SJCRH30 (cell line): ENCODE results near the gene KRTAP5-8. TPM values are rescaled to one million over a fixed set of nuclear protein-coding genes. Genes with fewer than 3 reads are reported as not detected.
"Not testable (repeated sequence)": the region's sequence is repeated elsewhere in the genome, so short reads cannot be mapped to it uniquely, and the experiment has no call there.

Source experiments
- DNase-seq, 2 experiments: peaks; one replicate each; pipeline ENCODE4 v3.0.0-alpha.2; 2015 to 2020
- H3K27ac ChIP-seq: fragments of 250-450 bp; sonication (Bioruptor Pico); 2 replicates; pipeline ENCODE4 v1.5.1; 2020; ENCODE audit warnings: mild to moderate bottlenecking, moderate library complexity
- H3K27me3 ChIP-seq: fragments of 250-450 bp; sonication (Bioruptor Pico); 2 replicates; pipeline ENCODE4 v1.5.1; 2020; ENCODE audit warnings: mild to moderate bottlenecking, moderate library complexity
- H3K36me3 ChIP-seq: fragments of 250-450 bp; sonication (Bioruptor Pico); 2 replicates; pipeline ENCODE4 v1.5.1; 2020; ENCODE audit warnings: mild to moderate bottlenecking, moderate library complexity
- H3K4me1 ChIP-seq: fragments of 250-450 bp; sonication (Bioruptor Pico); 2 replicates; pipeline ENCODE4 v1.5.1; 2020; ENCODE audit warnings: mild to moderate bottlenecking, moderate library complexity
- H3K4me3 ChIP-seq: fragments of 250-450 bp; sonication (Bioruptor Pico); 2 replicates; pipeline ENCODE4 v1.5.1; 2020; ENCODE audit warnings: mild to moderate bottlenecking, moderate library complexity
- H3K9me3 ChIP-seq: fragments of 250-450 bp; sonication (Bioruptor Pico); replicated peaks from 2 replicates; pipeline ENCODE4 v1.5.1; 2020; ENCODE audit warnings: mild to moderate bottlenecking, moderate library complexity
- total RNA-seq: library from RNA; depleted of rRNA; stranded (reverse); fragments of >200 nt; shearing (Covaris generic); gene quantifications from 2 replicates; pipeline ENCODE4 v1.2.3, GENCODE V29; 2014

KRTAP5-8 gene
- total RNA-seq, 1 experiment from 2014 or later, result not detected

DNA sequence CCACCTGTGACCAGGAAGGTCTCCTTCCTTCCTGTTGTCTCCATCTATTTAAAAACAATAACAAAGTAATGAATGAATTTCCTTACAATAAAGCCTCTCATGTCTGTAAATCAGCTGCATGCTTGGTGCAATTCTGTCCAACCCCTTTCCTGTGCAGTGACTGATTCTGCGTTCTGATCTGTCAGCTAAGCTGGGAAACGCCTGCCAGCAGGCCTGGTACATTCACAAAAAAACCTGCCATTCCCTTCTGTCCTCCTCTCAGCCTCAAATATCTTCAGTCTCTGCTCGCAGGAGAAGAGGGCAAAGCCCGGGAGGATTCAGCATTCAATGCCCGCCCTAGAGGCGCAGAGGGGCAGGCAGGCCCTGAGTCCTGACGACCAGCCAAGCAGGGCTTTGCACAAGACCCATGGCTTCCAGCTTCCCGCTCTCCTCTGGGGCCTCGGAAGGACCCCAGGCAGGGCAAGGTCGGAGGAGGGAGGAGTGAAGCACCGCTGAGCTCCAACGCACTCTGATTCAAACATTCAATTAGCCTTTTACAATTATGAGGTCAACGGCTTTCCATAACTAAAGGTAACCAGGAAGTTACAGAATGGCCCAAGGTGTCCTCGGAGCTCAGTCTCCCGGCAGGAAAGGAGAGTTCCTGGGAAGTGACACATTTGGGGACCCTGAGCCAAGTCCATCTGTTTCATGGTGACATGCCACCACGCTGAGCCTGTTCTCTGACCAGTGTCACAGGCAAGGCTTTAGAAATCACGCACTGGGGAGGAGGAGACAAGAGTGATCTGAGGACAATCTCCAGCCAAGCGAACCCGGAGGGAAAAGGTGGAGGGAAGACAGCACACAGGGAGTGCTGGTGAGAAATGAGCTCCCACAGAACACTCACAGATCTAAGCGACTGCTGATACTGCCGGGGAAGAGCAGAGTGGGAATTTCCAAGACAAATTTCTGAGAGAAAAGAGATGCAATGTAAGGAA, 29.1 kb downstream of the KRTAP5-8 start:
- not testable (repeated sequence) for H3K36me3 ChIP-seq, H3K4me1 ChIP-seq, H3K27ac ChIP-seq, H3K4me3 ChIP-seq, DNase-seq, H3K27me3 ChIP-seq, H3K9me3 ChIP-seq

- not testable (repeated sequence) for H3K4me1 ChIP-seq, H3K9me3 ChIP-seq, H3K27me3 ChIP-seq, H3K4me3 ChIP-seq, DNase-seq, H3K36me3 ChIP-seq, H3K27ac ChIP-seq
Measured at GRCh38 chr11:71567633-71568032, 29.8 kb downstream of the KRTAP5-8 start.

DNA sequence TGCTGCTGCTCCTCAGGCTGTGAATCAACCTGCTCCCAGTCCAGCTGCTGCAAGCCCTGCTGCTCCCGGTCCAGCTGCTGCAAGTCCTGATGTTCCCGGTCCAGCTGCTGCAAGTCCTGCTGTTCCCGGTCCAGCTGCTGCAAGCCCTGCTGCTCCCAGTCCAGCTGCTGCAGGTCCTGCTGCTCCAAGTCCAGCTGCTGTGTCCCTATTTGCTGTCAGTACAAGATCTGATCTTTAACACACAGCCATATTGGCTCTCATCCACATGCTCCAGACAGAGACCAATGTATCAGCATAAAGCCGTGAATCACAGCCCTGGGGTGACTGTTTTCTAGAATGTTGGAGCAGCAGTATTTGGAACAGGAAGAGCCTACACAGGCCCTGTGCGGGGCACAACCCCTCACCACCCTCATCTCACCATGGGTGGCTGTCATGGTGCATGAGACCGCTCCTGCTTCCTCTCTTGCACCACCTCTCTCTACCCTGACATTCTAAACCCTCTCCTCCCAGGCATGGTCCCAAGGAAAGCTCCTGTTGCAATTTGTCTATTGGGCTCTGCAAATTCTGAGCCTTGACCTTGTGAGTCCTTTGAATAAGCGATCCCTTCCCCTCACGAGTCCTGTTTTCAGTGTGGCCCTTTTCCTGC, 31.0 kb downstream of the KRTAP5-8 start:
- H3K4me1 ChIP-seq, result no peaks in the 10 kb centered on the region
- no peak for DNase-seq
- H3K36me3 ChIP-seq, result no peaks in the 10 kb centered on the region
- no peaks in the 10 kb centered on the region for H3K9me3 ChIP-seq
- H3K4me3 ChIP-seq, result no peak overlapping the region
- H3K27ac ChIP-seq, result no peak overlapping the region
- H3K27me3 ChIP-seq, result peaks cover 4% of the 10 kb centered on the region; the same call in 1 of the 2 replicates

DNA sequence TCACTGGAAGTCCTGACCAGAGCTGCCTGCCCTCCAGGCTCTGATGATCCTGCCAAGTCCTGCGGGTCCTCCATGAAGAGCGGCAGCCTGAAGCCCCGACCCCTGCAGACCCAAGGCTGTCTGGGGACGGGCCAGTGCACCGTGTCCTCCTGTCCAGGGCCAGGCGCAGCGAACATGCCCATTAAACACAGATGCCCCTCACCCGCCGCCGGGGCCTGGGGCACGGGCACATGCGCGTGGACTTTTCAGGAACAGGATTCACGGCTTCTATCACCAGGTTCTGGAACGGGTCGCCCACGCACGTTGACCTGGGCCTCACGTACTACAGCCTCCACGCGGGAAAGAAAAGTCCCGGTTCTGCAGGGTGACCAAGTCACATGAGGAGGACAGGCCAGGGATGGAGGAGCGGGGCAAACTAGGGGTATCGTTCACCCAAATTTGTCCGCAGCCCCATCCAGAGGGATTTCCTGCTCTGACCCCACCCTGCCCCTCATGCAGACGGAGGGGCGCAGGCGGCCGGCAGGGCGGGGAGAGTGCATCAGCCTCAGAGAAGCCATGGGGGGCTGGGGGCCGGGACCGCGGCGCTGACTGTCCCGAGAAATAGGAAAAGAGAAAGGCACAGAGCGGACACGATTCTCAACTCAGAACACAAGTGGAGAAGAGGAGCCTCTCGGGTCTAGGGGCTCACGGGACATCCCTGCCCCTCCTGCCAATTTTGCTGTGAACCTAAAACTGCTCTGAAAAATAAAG, 33.5 kb downstream of the KRTAP5-8 start:
- not testable (repeated sequence) for H3K27me3 ChIP-seq, DNase-seq

GRCh38 chr11:71572811-71573210, 35.0 kb downstream of the KRTAP5-8 start:
- Histone ChIP-seq H3K4me3 (no peak overlapping the region), H3K36me3 (no peaks in the 10 kb centered on the region), H3K9me3 (no peaks in the 10 kb centered on the region), H3K27me3 (peaks cover 4% of the 10 kb centered on the region; the same call in 1 of the 2 replicates), H3K4me1 (no peaks in the 10 kb centered on the region), H3K27ac (no peak overlapping the region)
- DNase-seq, result no peak

More for the DNA sequence above, 33.5 kb downstream of the KRTAP5-8 start:
- not testable (repeated sequence) for H3K4me3 ChIP-seq, H3K36me3 ChIP-seq, H3K4me1 ChIP-seq, H3K27ac ChIP-seq, H3K9me3 ChIP-seq

DNA sequence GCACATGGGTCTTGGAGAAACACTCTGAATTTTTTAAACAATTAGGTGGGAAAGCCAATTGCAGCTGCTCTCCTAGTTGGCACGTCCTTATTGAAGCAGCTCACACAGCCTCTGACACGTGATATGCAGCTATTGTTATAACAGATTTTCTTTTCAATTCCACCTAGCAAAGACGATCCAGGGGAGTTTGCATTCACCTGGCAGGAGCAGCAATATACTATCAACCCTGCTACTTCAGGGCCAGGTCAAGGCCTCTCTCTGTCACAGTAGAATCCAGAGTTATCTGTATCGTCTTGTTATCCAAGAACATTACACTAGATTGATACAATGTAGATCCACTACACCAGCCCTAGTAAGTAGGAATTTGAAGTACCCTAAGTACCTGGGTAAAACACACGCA, 36.6 kb downstream of the KRTAP5-8 start:
- no peak overlapping the region for H3K4me3 ChIP-seq
- H3K9me3 ChIP-seq, result no peaks in the 10 kb centered on the region
- H3K4me1 ChIP-seq, result no peaks in the 10 kb centered on the region
- H3K27ac ChIP-seq, result no peak overlapping the region
- H3K27me3 ChIP-seq, result peaks cover 4% of the 10 kb centered on the region; the same call in 1 of the 2 replicates
- DNase-seq, result no peak
- no peaks in the 10 kb centered on the region for H3K36me3 ChIP-seq

GRCh38 chr11:71575723-71576424, 38.0 kb downstream of the KRTAP5-8 start:
- no peak overlapping the region for H3K4me3 ChIP-seq
- no peaks in the 10 kb centered on the region for H3K36me3 ChIP-seq
- peaks cover 4% of the 10 kb centered on the region; the same call in 1 of the 2 replicates for H3K27me3 ChIP-seq
- no peaks in the 10 kb centered on the region for H3K9me3 ChIP-seq
- no peak overlapping the region for H3K27ac ChIP-seq
- DNase-seq, result no peak
- no peaks in the 10 kb centered on the region for H3K4me1 ChIP-seq

- not testable (repeated sequence) for DNase-seq, H3K27ac ChIP-seq, H3K9me3 ChIP-seq, H3K27me3 ChIP-seq, H3K4me3 ChIP-seq, H3K36me3 ChIP-seq, H3K4me1 ChIP-seq
Measured at GRCh38 chr11:71576688-71577465, 39.1 kb downstream of the KRTAP5-8 start.

DNA sequence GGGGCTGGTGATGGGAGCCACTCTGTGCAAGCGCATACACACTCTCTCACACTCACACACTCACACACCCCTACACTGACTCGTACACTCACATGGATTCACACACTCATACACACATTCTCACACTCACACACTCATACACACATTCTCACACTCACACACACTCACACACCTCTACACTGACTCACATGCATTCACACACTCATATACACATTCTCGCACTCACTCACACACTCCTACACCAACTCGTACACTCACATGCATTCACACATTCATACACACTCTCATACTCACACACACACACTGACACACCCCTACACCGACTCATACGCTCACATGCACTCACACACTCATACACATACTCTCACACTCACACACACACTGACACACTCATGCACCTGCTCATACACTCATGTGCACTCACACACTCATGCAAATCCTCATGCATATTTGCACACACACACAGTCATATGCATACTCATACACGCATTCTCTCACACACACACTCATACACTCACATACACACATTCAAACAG, 39.7 kb downstream of the KRTAP5-8 start:
- no peaks in the 10 kb centered on the region for H3K9me3 ChIP-seq
- no peaks in the 10 kb centered on the region for H3K4me1 ChIP-seq
- DNase-seq, result no peak
- H3K4me3 ChIP-seq, result no peak overlapping the region
- H3K36me3 ChIP-seq, result no peaks in the 10 kb centered on the region
- H3K27ac ChIP-seq, result no peak overlapping the region
- H3K27me3 ChIP-seq, result peaks cover 4% of the 10 kb centered on the region; the same call in 1 of the 2 replicates

- not testable (repeated sequence) for DNase-seq, H3K9me3 ChIP-seq, H3K27me3 ChIP-seq
Measured at GRCh38 chr11:71579513-71579912, 41.7 kb downstream of the KRTAP5-8 start.

GRCh38 chr11:71580057-71581003, 42.5 kb downstream of the KRTAP5-8 start:
- Histone ChIP-seq H3K27ac (no peak overlapping the region), H3K4me1 (no peaks in the 10 kb centered on the region), H3K9me3 (no peaks in the 10 kb centered on the region), H3K27me3 (no peaks in the 10 kb centered on the region), H3K4me3 (no peak overlapping the region), H3K36me3 (no peaks in the 10 kb centered on the region)
- DNase-seq, result peak; percentile 75 to 81

More at GRCh38 chr11:71579513-71579912, 41.7 kb downstream of the KRTAP5-8 start:
- H3K27ac ChIP-seq, H3K4me3 ChIP-seq, H3K36me3 ChIP-seq, H3K4me1 ChIP-seq: not testable (repeated sequence)

DNA sequence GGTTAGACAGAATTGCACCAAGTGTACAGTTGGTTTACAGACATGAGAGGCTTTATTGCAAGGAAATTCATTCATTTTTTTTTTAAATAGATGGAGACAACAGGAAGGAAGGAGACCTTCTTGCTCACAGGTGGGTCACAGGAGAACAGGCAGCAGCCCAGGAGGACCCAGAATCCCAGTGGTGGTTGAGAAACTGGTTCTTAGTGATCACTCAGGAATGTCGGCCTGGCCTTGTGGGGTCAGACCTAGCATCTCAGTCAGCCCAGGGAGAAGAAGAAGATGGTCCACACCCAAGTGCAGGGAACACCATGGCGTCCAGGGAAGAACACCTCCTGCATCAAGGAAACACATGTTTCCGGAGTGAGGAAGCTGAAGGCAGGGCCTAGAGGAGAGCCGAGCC, 44.0 kb downstream of the KRTAP5-8 start:
- H3K27ac ChIP-seq, result no peak overlapping the region
- DNase-seq, result no peak
- H3K36me3 ChIP-seq, result no peaks in the 10 kb centered on the region
- H3K27me3 ChIP-seq, result no peaks in the 10 kb centered on the region
- H3K9me3 ChIP-seq, result no peaks in the 10 kb centered on the region
- H3K4me1 ChIP-seq, result no peaks in the 10 kb centered on the region
- H3K4me3 ChIP-seq, result no peak overlapping the region
